Lower lobe of right lung (tissue), 2 donors: ENCODE data around the gene HACE1. TPM values are rescaled to one million over a fixed set of nuclear protein-coding genes. Genes with fewer than 3 reads are reported as not detected.

Experiments
- ATAC-seq, 2 donors: fragments of 200-7000 bp; cut with Tn5 transposase; one replicate each; pipeline ENCODE4 v1.9.1; 2020 to 2022; ENCODE audit warnings: mild to moderate bottlenecking in 2 of 2, moderate library complexity in 2 of 2
- DNase-seq: peaks from one replicate; pipeline ENCODE4 v3.0.0-alpha.2; 2020
- H3K27ac ChIP-seq: fragments of 200-600 bp; one replicate; pipeline ENCODE4 v1.8.0; 2022
- H3K27me3 ChIP-seq: fragments of 200-600 bp; one replicate; pipeline ENCODE4 v1.8.0; 2022; ENCODE audit warnings: low read depth
- H3K36me3 ChIP-seq: fragments of 200-600 bp; one replicate; pipeline ENCODE4 v1.8.0; 2022; ENCODE audit warnings: mild to moderate bottlenecking
- H3K4me1 ChIP-seq: fragments of 200-600 bp; one replicate; pipeline ENCODE4 v1.8.0; 2022
- H3K4me3 ChIP-seq: fragments of 200-600 bp; one replicate; pipeline ENCODE4 v1.8.0; 2022; ENCODE audit warnings: mild to moderate bottlenecking
- H3K9me3 ChIP-seq: fragments of 200-600 bp; one replicate; pipeline ENCODE4 v1.8.0; 2022
- intact Hi-C: fragments of 100-400 bp; cut with DNase I; formaldehyde crosslinking; loops from one replicate; pipeline ENCODE4 v1.11.0; 2022
- total RNA-seq: library from RNA; stranded (reverse); fragmentation: NEBNext Ultra II Directional; extraction: Animal tissue kit (Norgen Biotek cat#: 25700); gene quantifications from one replicate; pipeline ENCODE4 v1.2.1, GENCODE V29; 2021
- TF ChIP-seq, protein P1 (sequence below): fragments of 200-600 bp; IDR thresholded peaks from one replicate; pipeline ENCODE4 v1.8.0; 2022; ENCODE audit warnings: antibody characterized with exemption, mild to moderate bottlenecking
- donor health status: DM: no; HTN: yes; CAD: no; lungs with severe emphysema.

HACE1 gene
- total RNA-seq, 1 donor from 2014 or later, result 11.5 TPM

- TF ChIP-seq, protein P1, sequence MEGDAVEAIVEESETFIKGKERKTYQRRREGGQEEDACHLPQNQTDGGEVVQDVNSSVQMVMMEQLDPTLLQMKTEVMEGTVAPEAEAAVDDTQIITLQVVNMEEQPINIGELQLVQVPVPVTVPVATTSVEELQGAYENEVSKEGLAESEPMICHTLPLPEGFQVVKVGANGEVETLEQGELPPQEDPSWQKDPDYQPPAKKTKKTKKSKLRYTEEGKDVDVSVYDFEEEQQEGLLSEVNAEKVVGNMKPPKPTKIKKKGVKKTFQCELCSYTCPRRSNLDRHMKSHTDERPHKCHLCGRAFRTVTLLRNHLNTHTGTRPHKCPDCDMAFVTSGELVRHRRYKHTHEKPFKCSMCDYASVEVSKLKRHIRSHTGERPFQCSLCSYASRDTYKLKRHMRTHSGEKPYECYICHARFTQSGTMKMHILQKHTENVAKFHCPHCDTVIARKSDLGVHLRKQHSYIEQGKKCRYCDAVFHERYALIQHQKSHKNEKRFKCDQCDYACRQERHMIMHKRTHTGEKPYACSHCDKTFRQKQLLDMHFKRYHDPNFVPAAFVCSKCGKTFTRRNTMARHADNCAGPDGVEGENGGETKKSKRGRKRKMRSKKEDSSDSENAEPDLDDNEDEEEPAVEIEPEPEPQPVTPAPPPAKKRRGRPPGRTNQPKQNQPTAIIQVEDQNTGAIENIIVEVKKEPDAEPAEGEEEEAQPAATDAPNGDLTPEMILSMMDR, result no peak
- Histone ChIP-seq H3K27me3 (no peaks in the 10 kb centered on the region), H3K9me3 (no peaks in the 10 kb centered on the region), H3K4me3 (no peak overlapping the region), H3K27ac (no peak overlapping the region), H3K36me3 (peaks cover 8% of the 10 kb centered on the region), H3K4me1 (peaks cover 4% of the 10 kb centered on the region)
- DNase-seq, result no peak
- intact Hi-C loops, result no loop called here
- no peak for ATAC-seq
Measured at GRCh38 chr6:104784884-104785283, 74.8 kb downstream of the HACE1 start.

DNA sequence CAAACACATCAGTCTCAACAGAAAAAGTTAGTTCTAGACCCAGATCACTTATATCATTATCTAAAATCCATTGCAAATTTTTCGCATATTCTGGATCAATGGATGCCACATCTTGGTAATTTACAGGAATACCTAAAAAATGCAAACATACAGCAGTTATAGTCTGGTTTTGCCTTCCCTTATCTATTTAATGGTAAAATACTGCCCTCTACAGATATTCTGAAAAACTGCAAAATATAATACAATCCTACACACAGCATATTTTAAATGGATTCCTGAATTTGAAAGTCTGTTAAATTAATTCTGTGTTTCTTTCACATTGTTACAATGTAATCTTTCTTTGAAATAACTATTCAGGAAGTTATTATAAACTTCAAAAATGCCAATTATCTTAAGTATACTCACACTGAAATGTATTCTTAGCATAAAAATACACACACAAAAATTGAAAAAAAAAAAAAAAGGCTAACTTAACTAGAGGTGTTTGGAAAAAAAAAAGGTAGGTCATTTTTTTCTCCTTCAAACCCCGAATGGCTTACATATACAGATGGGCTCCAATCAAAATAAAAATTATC, 88.4 kb downstream of the HACE1 start:
- H3K4me3 ChIP-seq, result no peak overlapping the region
- H3K27ac ChIP-seq, result no peak overlapping the region
- no peaks in the 10 kb centered on the region for H3K27me3 ChIP-seq
- TF ChIP-seq, protein P1, result peak; percentile 61
- ATAC-seq (peak; percentile 43 to 71), DNase-seq (no peak)
- no peaks in the 10 kb centered on the region for H3K9me3 ChIP-seq
- no peaks in the 10 kb centered on the region for H3K4me1 ChIP-seq
- intact Hi-C loops, result loop anchor here (5.0 kb wide), 1 partner anchor 239 kb away; no protein-coding TSS in a partner anchor
- peaks cover 12% of the 10 kb centered on the region for H3K36me3 ChIP-seq

DNA sequence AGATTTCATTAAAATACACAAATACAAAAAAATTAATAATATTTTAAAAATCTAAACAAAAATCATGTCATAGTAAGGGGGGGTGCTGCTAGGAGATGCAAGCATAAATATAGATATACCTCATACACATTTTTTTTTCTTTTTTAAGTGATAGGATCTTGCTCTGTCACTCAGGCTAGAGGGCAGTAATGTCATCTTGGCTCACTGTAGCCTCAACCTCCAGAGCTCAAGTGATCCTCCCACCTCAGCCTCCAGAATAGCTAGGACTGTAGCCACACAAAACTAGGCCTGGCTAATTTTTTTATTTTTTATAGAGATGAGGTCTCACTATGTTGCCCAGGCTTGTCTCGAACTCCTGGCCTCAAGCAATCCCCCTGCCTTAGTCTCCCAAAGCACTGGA, 90.8 kb downstream of the HACE1 start:
- DNase-seq, result no peak
- Histone ChIP-seq H3K27ac (no peak overlapping the region), H3K4me1 (no peaks in the 10 kb centered on the region), H3K27me3 (no peaks in the 10 kb centered on the region), H3K9me3 (no peaks in the 10 kb centered on the region), H3K4me3 (no peak overlapping the region), H3K36me3 (peaks cover 4% of the 10 kb centered on the region)
- no peak for ATAC-seq
- intact Hi-C loops, result no loop called here
- TF ChIP-seq, protein P1, result no peak

- H3K4me3 ChIP-seq, result no peak overlapping the region
- DNase-seq (no peak), ATAC-seq (no peak)
- no peak overlapping the region for H3K27ac ChIP-seq
- H3K36me3 ChIP-seq, result peaks cover 4% of the 10 kb centered on the region
- TF ChIP-seq, protein P1, result no peak
- H3K27me3 ChIP-seq, result no peaks in the 10 kb centered on the region
- no peaks in the 10 kb centered on the region for H3K4me1 ChIP-seq
- intact Hi-C loops, result no loop called here
- H3K9me3 ChIP-seq, result no peaks in the 10 kb centered on the region
Measured at GRCh38 chr6:104766595-104766994, 93.1 kb downstream of the HACE1 start.

DNA sequence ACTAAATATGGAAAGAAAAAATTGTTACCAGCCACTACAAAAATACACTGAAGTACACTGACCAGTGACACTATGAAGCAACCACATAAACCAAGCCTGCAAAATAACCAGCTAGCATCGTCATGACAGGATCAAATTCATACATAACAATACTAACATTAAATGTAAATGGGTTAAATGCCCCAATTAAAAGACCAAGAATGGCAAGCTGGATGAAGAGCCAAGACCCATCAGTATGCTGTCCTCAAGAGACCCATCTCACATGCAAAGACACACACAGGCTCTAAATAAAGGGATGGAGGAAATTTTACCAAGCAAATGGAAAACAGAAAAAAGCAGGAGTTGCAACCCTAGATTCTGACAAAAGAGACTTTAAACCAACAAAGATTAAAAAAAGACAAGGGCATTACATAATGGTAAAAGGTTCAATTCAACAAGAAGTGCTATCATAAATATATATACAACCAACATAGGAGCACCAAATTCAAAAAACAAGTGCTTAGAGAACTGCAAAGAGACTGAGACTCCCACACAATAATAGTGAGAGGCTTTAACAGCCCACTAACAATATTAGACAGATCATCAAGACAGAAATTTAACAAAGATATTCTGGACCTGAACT, 104.8 kb downstream of the HACE1 start:
- Histone ChIP-seq H3K27ac (no peak overlapping the region), H3K4me3 (no peak overlapping the region), H3K4me1 (no peaks in the 10 kb centered on the region), H3K9me3 (peaks cover 20% of the 10 kb centered on the region), H3K27me3 (no peaks in the 10 kb centered on the region), H3K36me3 (no peaks in the 10 kb centered on the region)
- TF ChIP-seq, protein P1, result no peak
- ATAC-seq (no peak), DNase-seq (no peak)
- intact Hi-C loops, result no loop called here
